H9 (cell line): Measurements from ENCODE around the gene FXYD7. TPM values are rescaled to one million over a fixed set of nuclear protein-coding genes. Genes with fewer than 3 reads are reported as not detected.
A peak's percentile ranks its signal among the peaks of the same experiment; 100 is the strongest.

Experiments used
- DNase-seq: peaks from one replicate; pipeline ENCODE4 v3.0.0-alpha.2; 2017
- H2AFZ ChIP-seq: one replicate; pipeline ENCODE4 v1.6.1; 2013; ENCODE audit warnings: mild to moderate bottlenecking, low read length, control low read depth, moderate library complexity
- H2AK5ac ChIP-seq: 2 replicates; pipeline ENCODE4 v1.6.1; 2013; ENCODE audit warnings: low read length, control low read depth, mixed read lengths; ENCODE audit not compliant: insufficient read length
- H2BK120ac ChIP-seq: one replicate; pipeline ENCODE4 v1.6.1; 2013; ENCODE audit warnings: low read depth, mild to moderate bottlenecking, low read length, control low read depth, inconsistent platforms; ENCODE audit not compliant: poor library complexity, severe bottlenecking
- H2BK12ac ChIP-seq: 2 replicates; pipeline ENCODE4 v1.6.1; 2013; ENCODE audit warnings: low read length, control low read depth, mixed read lengths, low read depth; ENCODE audit not compliant: insufficient read length
- H2BK15ac ChIP-seq: 2 replicates; pipeline ENCODE4 v1.6.1; 2013; ENCODE audit warnings: low read depth, low read length, control low read depth
- H2BK20ac ChIP-seq: one replicate; pipeline ENCODE4 v1.6.1; 2013; ENCODE audit warnings: low read depth, mild to moderate bottlenecking, low read length, control low read depth, inconsistent platforms; ENCODE audit not compliant: poor library complexity, severe bottlenecking
- H2BK5ac ChIP-seq: 2 replicates; pipeline ENCODE4 v1.6.1; 2013; ENCODE audit warnings: low read length, control low read depth, mixed read lengths; ENCODE audit not compliant: insufficient read length
- H3K14ac ChIP-seq: 2 replicates; pipeline ENCODE4 v1.6.1; 2013; ENCODE audit warnings: low read length, control low read depth; ENCODE audit not compliant: insufficient read depth
- H3K18ac ChIP-seq: 2 replicates; pipeline ENCODE4 v1.6.1; 2013; ENCODE audit warnings: low read depth, mild to moderate bottlenecking, mixed read lengths, low read length, control low read depth; ENCODE audit not compliant: insufficient read length
- H3K23ac ChIP-seq: 2 replicates; pipeline ENCODE4 v1.6.1; 2013; ENCODE audit warnings: low read length, control low read depth, mixed read lengths, low read depth; ENCODE audit not compliant: insufficient read length
- H3K23me2 ChIP-seq: 2 replicates; pipeline ENCODE4 v1.6.1; 2013; ENCODE audit warnings: low read depth, mild to moderate bottlenecking, mixed read lengths, low read length, control low read depth; ENCODE audit not compliant: insufficient read length, poor library complexity, severe bottlenecking
- H3K27ac ChIP-seq: 2 replicates; pipeline ENCODE4 v1.5.1; 2013; ENCODE audit warnings: low read length, control low read depth, mixed read lengths, low read depth; ENCODE audit not compliant: insufficient read length
- H3K27me3 ChIP-seq: 2 replicates; pipeline ENCODE4 v1.6.1; 2013; ENCODE audit warnings: low read length, control low read depth, inconsistent platforms; ENCODE audit not compliant: insufficient read depth
- H3K4ac ChIP-seq: 2 replicates; pipeline ENCODE4 v1.6.1; 2013; ENCODE audit warnings: low read depth, mild to moderate bottlenecking, control low read depth, inconsistent platforms, low read length, moderate library complexity
- H3K4me1 ChIP-seq: 2 replicates; pipeline ENCODE4 v1.6.1; 2013; ENCODE audit warnings: low read length, control low read depth, inconsistent platforms; ENCODE audit not compliant: insufficient read depth
- H3K4me2 ChIP-seq: 2 replicates; pipeline ENCODE4 v1.6.1; 2013; ENCODE audit warnings: low read length, control low read depth, mixed read lengths; ENCODE audit not compliant: insufficient read length, insufficient read depth
- H3K56ac ChIP-seq: 2 replicates; pipeline ENCODE4 v1.6.1; 2013; ENCODE audit warnings: low read depth, mild to moderate bottlenecking, mixed read lengths, low read length, control low read depth; ENCODE audit not compliant: insufficient read length
- H3K79me1 ChIP-seq: 2 replicates; pipeline ENCODE4 v1.6.1; 2013; ENCODE audit warnings: low read depth, mild to moderate bottlenecking, moderate library complexity, low read length, control low read depth, inconsistent platforms; ENCODE audit not compliant: insufficient read depth, poor library complexity, severe bottlenecking
- H3K79me2 ChIP-seq: 2 replicates; pipeline ENCODE4 v1.6.1; 2013; ENCODE audit warnings: low read length, control low read depth, inconsistent platforms; ENCODE audit not compliant: insufficient read depth
- H3K9ac ChIP-seq: 2 replicates; pipeline ENCODE4 v1.6.1; 2013; ENCODE audit warnings: low read length, control low read depth, mixed read lengths; ENCODE audit not compliant: insufficient read length; ENCODE audit errors: extremely low read depth
- H3K9me3 ChIP-seq: one replicate; pipeline ENCODE4 v1.6.1; 2013; ENCODE audit warnings: low read depth, low read length, inconsistent platforms; ENCODE audit not compliant: control insufficient read depth
- H3T11ph ChIP-seq: one replicate; pipeline ENCODE4 v1.6.1; 2013; ENCODE audit warnings: mild to moderate bottlenecking, low read length, control low read depth, inconsistent platforms
- H4K20me1 ChIP-seq: one replicate; pipeline ENCODE4 v1.6.1; 2013; ENCODE audit not compliant: control insufficient read depth, insufficient read length, insufficient read depth
- H4K5ac ChIP-seq: 2 replicates; pipeline ENCODE4 v1.6.1; 2013; ENCODE audit warnings: low read depth, mild to moderate bottlenecking, mixed read lengths, low read length, control low read depth; ENCODE audit not compliant: insufficient read length
- H4K8ac ChIP-seq: replicated peaks from 2 replicates; pipeline ENCODE4 v1.6.1; 2013; ENCODE audit warnings: low read length, control low read depth, mixed read lengths, low read depth; ENCODE audit not compliant: insufficient read length
- H4K91ac ChIP-seq: 2 replicates; pipeline ENCODE4 v1.6.1; 2013; ENCODE audit warnings: low read depth, mild to moderate bottlenecking, moderate library complexity, mixed read lengths, low read length, control low read depth; ENCODE audit not compliant: insufficient read length
- H3K27ac Mint-ChIP-seq, 3 experiments: 2 replicates in 2 of 3; 3 replicates in 1 of 3; pipeline ENCODE4 v1.8.0; 2020 to 2021; ENCODE audit warnings: mixed read lengths in 3 of 3, mild to moderate bottlenecking in 1 of 3, moderate library complexity in 1 of 3
- H3K27me3 Mint-ChIP-seq: 2 replicates; pipeline ENCODE4 v1.8.0; 2021; ENCODE audit warnings: low read depth, mild to moderate bottlenecking, moderate library complexity, mixed read lengths
- H3K36me3 Mint-ChIP-seq, 3 experiments: 2 replicates in 2 of 3; 3 replicates in 1 of 3; pipeline ENCODE4 v1.8.0; 2020 to 2021; ENCODE audit warnings: low read depth in 3 of 3, mixed read lengths in 3 of 3; ENCODE audit not compliant: insufficient read depth in 1 of 3
- H3K4me1 Mint-ChIP-seq, 2 experiments: 2 replicates each; pipeline ENCODE4 v1.8.0; 2020; ENCODE audit warnings: mixed read lengths in 2 of 2
- H3K4me3 Mint-ChIP-seq, 2 experiments: 2 replicates in 1 of 2; 3 replicates in 1 of 2; pipeline ENCODE4 v1.8.0; 2020 to 2021; ENCODE audit warnings: mild to moderate bottlenecking in 2 of 2, mixed read lengths in 2 of 2, moderate library complexity in 1 of 2
- H3K9me3 Mint-ChIP-seq, 2 experiments: 2 replicates in 1 of 2; 3 replicates in 1 of 2; pipeline ENCODE4 v1.8.0; 2020; ENCODE audit warnings: mild to moderate bottlenecking in 2 of 2, mixed read lengths in 2 of 2, moderate library complexity in 1 of 2
- WGBS: extraction: QIAGEN DNeasy Blood & Tissue Kit; methylation state at CpG from one replicate; pipeline ENCODE4 v1.1.7; 2013; ENCODE audit warnings: missing lambda C conversion rate, low lambda C conversion rate, mixed read lengths; ENCODE audit not compliant: insufficient read length; ENCODE audit errors: extremely low coverage; 5-methylcytosine and 5-hydroxymethylcytosine counted together
- total RNA-seq: library from RNA; stranded (reverse); gene quantifications from 2 replicates; pipeline ENCODE4 v1.2.1, GENCODE V29; 2021
- TF ChIP-seq, protein P1 (sequence below): fragments of 200-600 bp; sonication (generic); conservative IDR thresholded peaks from 3 replicates; pipeline ENCODE4 v1.8.0; 2021; ENCODE audit warnings: antibody characterized with exemption, mild to moderate bottlenecking

FXYD7 gene
- total RNA-seq, 1 experiment from 2014 or later = 9.0 TPM

- no peaks in the 10 kb centered on the region for H3K9me3 ChIP-seq
- H2BK15ac ChIP-seq = no peak overlapping the region
- Mint-ChIP-seq H3K4me3 (peak overlapping the region; percentile 66 to 87), H3K36me3 (peaks cover 3 to 6% (median 6%) of the 10 kb centered on the region in 3 experiments; a peak in 3 of 7 replicates), H3K27ac (peak overlapping the region in 2 of 3 experiments; percentile 24 to 73; a peak in 3 of 7 replicates), H3K4me1 (peaks cover 39 to 56% of the 10 kb centered on the region in 2 experiments), H3K27me3 (peaks cover 52% of the 10 kb centered on the region), H3K9me3 (no peaks in the 10 kb centered on the region)
- no peaks in the 10 kb centered on the region; the same call in 1 of the 2 replicates for H3K27me3 ChIP-seq
- H2BK120ac ChIP-seq = no peak overlapping the region
- peak overlapping the region; percentile 82 for H3K4me2 ChIP-seq
- H3K4ac ChIP-seq = no peak overlapping the region
- 0 out of 2 replicates have a peak overlapping the region, but pooled peaks have one; percentile 1 for H3K14ac ChIP-seq
- H2BK12ac ChIP-seq = no peak overlapping the region
- no peak overlapping the region for H3K27ac ChIP-seq
- H3K23ac ChIP-seq = no peak overlapping the region
- H2AFZ ChIP-seq = no peak overlapping the region
- no peak overlapping the region for H3K18ac ChIP-seq
- no peak overlapping the region for H4K8ac ChIP-seq
- no peaks in the 10 kb centered on the region for H3K79me1 ChIP-seq
- no peak overlapping the region for H4K91ac ChIP-seq
- H3K9ac ChIP-seq = no peak overlapping the region
- peaks cover 24% of the 10 kb centered on the region for H3K23me2 ChIP-seq
- WGBS = no CpG with 5 or more reads among the region's 21 CpGs
- DNase-seq = no peak
- H3T11ph ChIP-seq = no peak overlapping the region
- H2BK5ac ChIP-seq = no peak overlapping the region
- no peaks in the 10 kb centered on the region for H3K79me2 ChIP-seq
- peaks cover 2% of the 10 kb centered on the region; the same call in 1 of the 2 replicates for H3K4me1 ChIP-seq
- H2AK5ac ChIP-seq = no peak overlapping the region
- no peaks in the 10 kb centered on the region for H4K20me1 ChIP-seq
- TF ChIP-seq, protein P1, sequence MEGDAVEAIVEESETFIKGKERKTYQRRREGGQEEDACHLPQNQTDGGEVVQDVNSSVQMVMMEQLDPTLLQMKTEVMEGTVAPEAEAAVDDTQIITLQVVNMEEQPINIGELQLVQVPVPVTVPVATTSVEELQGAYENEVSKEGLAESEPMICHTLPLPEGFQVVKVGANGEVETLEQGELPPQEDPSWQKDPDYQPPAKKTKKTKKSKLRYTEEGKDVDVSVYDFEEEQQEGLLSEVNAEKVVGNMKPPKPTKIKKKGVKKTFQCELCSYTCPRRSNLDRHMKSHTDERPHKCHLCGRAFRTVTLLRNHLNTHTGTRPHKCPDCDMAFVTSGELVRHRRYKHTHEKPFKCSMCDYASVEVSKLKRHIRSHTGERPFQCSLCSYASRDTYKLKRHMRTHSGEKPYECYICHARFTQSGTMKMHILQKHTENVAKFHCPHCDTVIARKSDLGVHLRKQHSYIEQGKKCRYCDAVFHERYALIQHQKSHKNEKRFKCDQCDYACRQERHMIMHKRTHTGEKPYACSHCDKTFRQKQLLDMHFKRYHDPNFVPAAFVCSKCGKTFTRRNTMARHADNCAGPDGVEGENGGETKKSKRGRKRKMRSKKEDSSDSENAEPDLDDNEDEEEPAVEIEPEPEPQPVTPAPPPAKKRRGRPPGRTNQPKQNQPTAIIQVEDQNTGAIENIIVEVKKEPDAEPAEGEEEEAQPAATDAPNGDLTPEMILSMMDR = no peak
- no peak overlapping the region for H4K5ac ChIP-seq
- H2BK20ac ChIP-seq = no peak overlapping the region
- no peak overlapping the region for H3K56ac ChIP-seq
Measured at GRCh38 chr19:35141837-35142605, 1.0 kb upstream of the FXYD7 start.
